ENCODE data around the gene GLI3.

Gene GLI3

DNA sequence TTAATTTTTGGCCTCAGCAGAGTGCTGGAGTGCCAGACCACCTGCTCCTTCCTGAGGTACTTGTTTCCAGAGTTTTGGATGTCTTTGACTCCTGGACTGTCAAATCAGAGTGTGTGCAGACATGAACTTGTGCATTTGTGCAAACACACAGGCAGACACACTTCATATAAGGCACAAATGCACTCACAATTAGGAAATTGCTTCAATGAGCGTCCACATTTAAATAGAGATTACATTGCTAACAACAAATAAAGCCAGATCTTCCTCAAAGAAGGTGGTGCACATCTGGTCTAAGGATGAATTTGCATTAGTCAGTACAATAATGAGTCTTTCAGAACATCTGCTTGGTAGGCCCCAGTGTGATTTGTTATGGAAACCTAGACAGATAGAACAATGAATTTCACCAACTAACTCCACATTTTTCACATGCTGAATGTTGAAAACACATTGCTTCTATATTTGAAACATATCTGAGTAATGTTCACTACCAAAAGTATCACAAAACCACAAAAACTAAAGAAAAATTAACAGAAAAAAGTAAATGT is 267.4 kb downstream of the GLI3 start:
- TF ChIP-seq, protein P1, sequence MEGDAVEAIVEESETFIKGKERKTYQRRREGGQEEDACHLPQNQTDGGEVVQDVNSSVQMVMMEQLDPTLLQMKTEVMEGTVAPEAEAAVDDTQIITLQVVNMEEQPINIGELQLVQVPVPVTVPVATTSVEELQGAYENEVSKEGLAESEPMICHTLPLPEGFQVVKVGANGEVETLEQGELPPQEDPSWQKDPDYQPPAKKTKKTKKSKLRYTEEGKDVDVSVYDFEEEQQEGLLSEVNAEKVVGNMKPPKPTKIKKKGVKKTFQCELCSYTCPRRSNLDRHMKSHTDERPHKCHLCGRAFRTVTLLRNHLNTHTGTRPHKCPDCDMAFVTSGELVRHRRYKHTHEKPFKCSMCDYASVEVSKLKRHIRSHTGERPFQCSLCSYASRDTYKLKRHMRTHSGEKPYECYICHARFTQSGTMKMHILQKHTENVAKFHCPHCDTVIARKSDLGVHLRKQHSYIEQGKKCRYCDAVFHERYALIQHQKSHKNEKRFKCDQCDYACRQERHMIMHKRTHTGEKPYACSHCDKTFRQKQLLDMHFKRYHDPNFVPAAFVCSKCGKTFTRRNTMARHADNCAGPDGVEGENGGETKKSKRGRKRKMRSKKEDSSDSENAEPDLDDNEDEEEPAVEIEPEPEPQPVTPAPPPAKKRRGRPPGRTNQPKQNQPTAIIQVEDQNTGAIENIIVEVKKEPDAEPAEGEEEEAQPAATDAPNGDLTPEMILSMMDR (IDR thresholded peaks at IDR 0.05; ENCODE audit: borderline replicate concordance, extremely low read depth, low read length, poor library complexity, severe bottlenecking), result no peak
- TF ChIP-seq EZH2 (IDR thresholded peaks at IDR 0.05; ENCODE audit: borderline replicate concordance, low read depth, low read length, severe bottlenecking), result no peak
- Histone ChIP-seq H3K4me2 (ENCODE audit: insufficient read depth, low read length) (no peak overlapping the region), H3K36me3 (ENCODE audit: insufficient read depth, low read length) (peaks cover 71% of the 10 kb centered on the region)

DNA sequence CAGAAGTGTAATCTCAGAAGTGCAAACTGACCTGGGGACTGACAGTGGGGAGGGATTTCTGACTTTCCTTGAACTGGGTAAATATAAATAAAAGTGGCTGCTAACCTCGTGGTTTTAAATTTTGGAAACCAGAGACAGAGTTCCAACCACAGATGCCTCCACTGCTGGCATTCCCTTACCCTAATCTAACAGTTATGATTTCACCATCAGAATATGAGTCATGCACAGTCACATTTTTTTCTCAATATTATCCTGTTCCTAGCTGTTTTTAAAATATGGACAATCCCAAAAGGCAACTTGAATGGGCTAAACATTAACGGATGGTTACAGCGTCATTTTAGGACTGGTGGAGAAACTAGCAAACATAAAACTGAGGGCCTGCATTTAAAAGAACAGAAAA is 269.9 kb downstream of the GLI3 start:
- no peaks in the 10 kb centered on the region for H3K79me2 ChIP-seq (ENCODE audit: insufficient read depth, low read length)
- peaks cover 62% of the 10 kb centered on the region for H3K36me3 ChIP-seq (ENCODE audit: insufficient read depth, low read length)
- TF ChIP-seq, protein P1 (IDR thresholded peaks at IDR 0.05; ENCODE audit: borderline replicate concordance, extremely low read depth, low read length, poor library complexity, severe bottlenecking), result no peak
- no peak for TF ChIP-seq EZH2 (IDR thresholded peaks at IDR 0.05; ENCODE audit: borderline replicate concordance, low read depth, low read length, severe bottlenecking)
- no peak overlapping the region for H3K4me2 ChIP-seq (ENCODE audit: insufficient read depth, low read length)
- H3K4me1 ChIP-seq (ENCODE audit: insufficient read depth, low read length), result no peaks in the 10 kb centered on the region
- H2AFZ ChIP-seq (ENCODE audit: low read depth, low read length), result no peak overlapping the region
- H3K27ac ChIP-seq (ENCODE audit: low read length), result no peak overlapping the region
- H3K4me3 ChIP-seq (ENCODE audit: low read depth in 1 of 2, low read length in 2 of 2), result no peak overlapping the region
- DNase-seq (no peak), ATAC-seq (ENCODE audit: insufficient read depth, low read depth) (no peak)
- no peak overlapping the region for H3K9ac ChIP-seq (ENCODE audit: low read depth, low read length)
- H3K27me3 ChIP-seq (ENCODE audit: insufficient read depth, low read length, poor library complexity), result no peaks in the 10 kb centered on the region
- H3K9me3 ChIP-seq (ENCODE audit: insufficient read depth, low read length, severe bottlenecking), result no peaks in the 10 kb centered on the region
- no peaks in the 10 kb centered on the region for H4K20me1 ChIP-seq (ENCODE audit: insufficient read depth, low read length)

More for the DNA sequence above, 267.4 kb downstream of the GLI3 start:
- Histone ChIP-seq H3K4me3 (ENCODE audit: low read depth in 1 of 2, low read length in 2 of 2) (no peak overlapping the region), H2AFZ (ENCODE audit: low read depth, low read length) (no peak overlapping the region), H3K9ac (ENCODE audit: low read depth, low read length) (no peak overlapping the region), H3K27me3 (ENCODE audit: insufficient read depth, low read length, poor library complexity) (no peaks in the 10 kb centered on the region), H3K9me3 (ENCODE audit: insufficient read depth, low read length, severe bottlenecking) (no peaks in the 10 kb centered on the region), H3K27ac (ENCODE audit: low read length) (no peak overlapping the region), H3K4me1 (ENCODE audit: insufficient read depth, low read length) (no peaks in the 10 kb centered on the region), H4K20me1 (ENCODE audit: insufficient read depth, low read length) (no peaks in the 10 kb centered on the region), H3K79me2 (ENCODE audit: insufficient read depth, low read length) (no peaks in the 10 kb centered on the region)
- DNase-seq, result no peak
- ATAC-seq (ENCODE audit: insufficient read depth, low read depth), result no peak

DNA sequence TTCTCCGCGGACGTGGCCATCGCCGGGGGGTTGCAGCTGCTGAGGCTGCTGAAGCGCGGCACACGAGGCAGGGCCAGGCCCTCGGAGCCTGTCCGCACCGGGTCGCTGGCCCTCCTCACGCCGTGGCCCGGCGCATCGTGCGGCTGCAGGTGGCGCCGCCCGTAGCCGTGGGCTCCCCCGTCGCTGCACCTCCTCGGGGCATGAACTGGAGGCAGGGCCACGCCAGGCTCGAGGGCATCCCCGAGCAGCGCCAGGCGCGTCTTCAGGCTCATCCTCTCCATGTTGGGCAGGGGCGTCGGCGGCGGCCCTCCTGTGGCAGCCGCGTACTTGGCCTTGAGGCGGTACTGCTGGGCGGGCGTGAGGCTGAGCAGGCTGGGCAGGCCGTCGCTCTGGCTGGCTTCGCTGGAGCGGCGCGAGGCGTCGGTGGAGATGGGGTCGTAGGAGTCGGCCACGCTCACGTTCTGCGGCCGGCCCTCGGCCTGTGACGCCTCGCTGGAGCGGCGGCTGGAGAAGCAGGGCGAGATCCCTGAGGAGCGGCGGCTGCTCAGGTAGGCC is 271.0 kb downstream of the GLI3 start:
- no peak overlapping the region for H3K27ac ChIP-seq (ENCODE audit: low read length)
- no peaks in the 10 kb centered on the region for H4K20me1 ChIP-seq (ENCODE audit: insufficient read depth, low read length)
- no peak overlapping the region for H3K4me3 ChIP-seq (ENCODE audit: low read depth in 1 of 2, low read length in 2 of 2)
- TF ChIP-seq, protein P1 (IDR thresholded peaks at IDR 0.05; ENCODE audit: borderline replicate concordance, extremely low read depth, low read length, poor library complexity, severe bottlenecking), result no peak
- no peak for TF ChIP-seq EZH2 (IDR thresholded peaks at IDR 0.05; ENCODE audit: borderline replicate concordance, low read depth, low read length, severe bottlenecking)
- no peak overlapping the region for H2AFZ ChIP-seq (ENCODE audit: low read depth, low read length)
- H3K79me2 ChIP-seq (ENCODE audit: insufficient read depth, low read length), result no peaks in the 10 kb centered on the region
- no peak overlapping the region for H3K9ac ChIP-seq (ENCODE audit: low read depth, low read length)
- no peaks in the 10 kb centered on the region for H3K27me3 ChIP-seq (ENCODE audit: insufficient read depth, low read length, poor library complexity)
- peaks cover 55% of the 10 kb centered on the region for H3K36me3 ChIP-seq (ENCODE audit: insufficient read depth, low read length)
- no peak for ATAC-seq (ENCODE audit: insufficient read depth, low read depth)
- no peak for DNase-seq
- no peaks in the 10 kb centered on the region for H3K4me1 ChIP-seq (ENCODE audit: insufficient read depth, low read length)
- H3K9me3 ChIP-seq (ENCODE audit: insufficient read depth, low read length, severe bottlenecking), result no peaks in the 10 kb centered on the region
- no peak overlapping the region for H3K4me2 ChIP-seq (ENCODE audit: insufficient read depth, low read length)

Data from DND-41 (cell line).